B cell (primary cell): Measurements from ENCODE around the gene SS18L1. TPM values are rescaled to one million over a fixed set of nuclear protein-coding genes. Genes with fewer than 3 reads are reported as not detected.
A peak's percentile ranks its signal among the peaks of the same experiment; 100 is the strongest.

Source experiments
- ATAC-seq: fragments of 200-7000 bp; cut with Tn5 transposase; one replicate; pipeline ENCODE4 v1.10.0; 2021; ENCODE audit warnings: low read depth, mild to moderate bottlenecking, moderate number of reproducible peaks, moderate library complexity
- CTCF ChIA-PET: fragments of 350-600 bp; sonication (Branson Sonifier 250); formaldehyde crosslinking; loops from one replicate; lab custom pipeline; 2021; ENCODE audit warnings: antibody characterized with exemption, inconsistent platforms; lab: Charles Lee
- POLR2A ChIA-PET: fragments of 350-600 bp; sonication (Branson Sonifier 250); formaldehyde crosslinking; loops from one replicate; lab custom pipeline; 2021; ENCODE audit warnings: antibody characterized with exemption; lab: Charles Lee
- DNase-seq: peaks from one replicate; pipeline ENCODE4 v3.0.0; 2013
- H2AFZ ChIP-seq: 2 replicates; pipeline ENCODE4 v1.6.1; 2012; ENCODE audit warnings: mild to moderate bottlenecking, low read depth, low read length; ENCODE audit not compliant: insufficient read depth, poor library complexity, severe bottlenecking
- H3K27ac ChIP-seq, 2 donors: 1 replicate in 1 of 2; 2 replicates in 1 of 2; pipeline ENCODE4 v1.5.1; 2012 to 2013; ENCODE audit warnings: low read length in 2 of 2, mild to moderate bottlenecking in 2 of 2, moderate library complexity in 1 of 2
- H3K27me3 ChIP-seq, 4 experiments: fragments of 200-600 bp in 1 of 4; sonication (generic) in 1 of 4; replicated peaks in 1 of 4; 1 replicate in 2 of 4; 2 replicates in 2 of 4; pipeline versions ENCODE4 v1.6.1 to v1.7.0; 2013 to 2016; ENCODE audit warnings: low read length in 3 of 4, mild to moderate bottlenecking in 2 of 4, mixed read lengths in 1 of 4, moderate library complexity in 1 of 4; ENCODE audit not compliant: insufficient read depth in 4 of 4, control insufficient read depth in 3 of 4; ENCODE audit errors: control extremely low read depth in 1 of 4
- H3K36me3 ChIP-seq, 2 experiments: replicated peaks in 1 of 2; 1 replicate in 1 of 2; 2 replicates in 1 of 2; pipeline versions ENCODE4 v1.6.1 to v1.7.1; 2013; ENCODE audit warnings: low read length in 1 of 2; ENCODE audit not compliant: insufficient read depth in 2 of 2, control insufficient read depth in 1 of 2; ENCODE audit errors: control extremely low read depth in 1 of 2, extremely low read depth in 1 of 2
- H3K4me1 ChIP-seq, 2 donors: fragments of 200-600 bp in 1 of 2; sonication (generic) in 1 of 2; 1 replicate in 1 of 2; 2 replicates in 1 of 2; pipeline versions ENCODE4 v1.5.1 to v1.6.1; 2013 to 2017; ENCODE audit warnings: low read length in 2 of 2; ENCODE audit not compliant: control insufficient read depth in 2 of 2, insufficient read depth in 2 of 2
- H3K4me2 ChIP-seq: replicated peaks from 2 replicates; pipeline ENCODE3; 2012; ENCODE audit warnings: mild to moderate bottlenecking, low read depth, low read length; ENCODE audit not compliant: poor library complexity, severe bottlenecking
- H3K4me3 ChIP-seq, 5 experiments: fragments of 200-600 bp in 1 of 5; sonication (generic) in 1 of 5; 1 replicate in 3 of 5; 2 replicates in 2 of 5; pipeline versions ENCODE4 v1.5.1 to v1.7.0; 2011 to 2016; ENCODE audit warnings: low read length in 4 of 5, mild to moderate bottlenecking in 4 of 5, low read depth in 2 of 5, control low read depth in 1 of 5, moderate library complexity in 1 of 5; ENCODE audit not compliant: insufficient read depth in 1 of 5; ENCODE audit errors: control extremely low read depth in 1 of 5, extremely low read depth in 1 of 5
- H3K79me2 ChIP-seq: fragments of 200-600 bp; sonication (generic); one replicate; pipeline ENCODE4 v1.6.0; 2016; ENCODE audit warnings: low read length; ENCODE audit not compliant: control insufficient read depth, insufficient read depth
- H3K9ac ChIP-seq: fragments of 200-600 bp; sonication (generic); 2 replicates; pipeline ENCODE4 v1.6.1; 2017; ENCODE audit warnings: mild to moderate bottlenecking, low read length, moderate library complexity
- H3K9me3 ChIP-seq, 3 donors: one replicate each; pipeline versions ENCODE4 v1.6.1 to v1.7.1; 2013; ENCODE audit warnings: low read length in 2 of 3; ENCODE audit not compliant: control insufficient read depth in 2 of 3, insufficient read depth in 1 of 3; ENCODE audit errors: control extremely low read depth in 1 of 3
- H4K20me1 ChIP-seq: 2 replicates; pipeline ENCODE4 v1.6.0; 2012; ENCODE audit warnings: mild to moderate bottlenecking, low read length; ENCODE audit not compliant: insufficient read depth, control insufficient read depth, poor library complexity, severe bottlenecking
- H3K27ac Mint-ChIP-seq: one replicate; pipeline ENCODE4 v1.8.0; 2021; ENCODE audit warnings: mixed read lengths
- H3K27me3 Mint-ChIP-seq: one replicate; pipeline ENCODE4 v1.8.0; 2021; ENCODE audit warnings: mixed read lengths
- H3K4me1 Mint-ChIP-seq: one replicate; pipeline ENCODE4 v1.8.0; 2021; ENCODE audit warnings: mixed read lengths
- H3K4me3 Mint-ChIP-seq: one replicate; pipeline ENCODE4 v1.8.0; 2021; ENCODE audit warnings: mixed read lengths
- H3K9me3 Mint-ChIP-seq: one replicate; pipeline ENCODE4 v1.8.0; 2022; ENCODE audit warnings: mixed read lengths; ENCODE audit not compliant: insufficient read depth
- EZH2 ChIP-seq: IDR thresholded peaks from 2 replicates; pipeline ENCODE4 v1.6.1; 2012; ENCODE audit warnings: borderline replicate concordance, low read depth, mild to moderate bottlenecking, moderate library complexity, low read length; ENCODE audit not compliant: insufficient read depth, poor library complexity, severe bottlenecking
- WGBS: methylation state at CpG from one replicate; pipeline ENCODE4 v1.1.5; 2013; ENCODE audit warnings: missing lambda C conversion rate; ENCODE audit not compliant: insufficient coverage; 5-methylcytosine and 5-hydroxymethylcytosine counted together
- intact Hi-C: fragments of 100-400 bp; cut with micrococcal nuclease; formaldehyde crosslinking; loops from one replicate; pipeline ENCODE4 v1.10.0; 2022
- polyA plus RNA-seq: library from polyadenylated mRNA; depleted of rRNA; stranded (reverse); fragments of >200 nt; gene quantifications from 2 replicates; pipeline ENCODE4 v1.2.3, GENCODE V29; 2012
- total RNA-seq, 2 donors: library from RNA; stranded (reverse); fragments of 120-200 nt in 1 of 2; gene quantifications; 1 replicate in 1 of 2; 2 replicates in 1 of 2; pipeline versions ENCODE4 v1.2.3 to v1.2.4, GENCODE V29; 2013 to 2022
- TF ChIP-seq, protein P1 (sequence below): fragments of 200-600 bp; IDR thresholded peaks from one replicate; pipeline ENCODE4 v1.8.0; 2022; ENCODE audit warnings: antibody characterized with exemption, mild to moderate bottlenecking

SS18L1 gene
- total and polyA plus RNA-seq, 2 donors (not counting 1 experiment from before 2014, with no cell fraction given): 15.4 to 20.7 TPM

DNA sequence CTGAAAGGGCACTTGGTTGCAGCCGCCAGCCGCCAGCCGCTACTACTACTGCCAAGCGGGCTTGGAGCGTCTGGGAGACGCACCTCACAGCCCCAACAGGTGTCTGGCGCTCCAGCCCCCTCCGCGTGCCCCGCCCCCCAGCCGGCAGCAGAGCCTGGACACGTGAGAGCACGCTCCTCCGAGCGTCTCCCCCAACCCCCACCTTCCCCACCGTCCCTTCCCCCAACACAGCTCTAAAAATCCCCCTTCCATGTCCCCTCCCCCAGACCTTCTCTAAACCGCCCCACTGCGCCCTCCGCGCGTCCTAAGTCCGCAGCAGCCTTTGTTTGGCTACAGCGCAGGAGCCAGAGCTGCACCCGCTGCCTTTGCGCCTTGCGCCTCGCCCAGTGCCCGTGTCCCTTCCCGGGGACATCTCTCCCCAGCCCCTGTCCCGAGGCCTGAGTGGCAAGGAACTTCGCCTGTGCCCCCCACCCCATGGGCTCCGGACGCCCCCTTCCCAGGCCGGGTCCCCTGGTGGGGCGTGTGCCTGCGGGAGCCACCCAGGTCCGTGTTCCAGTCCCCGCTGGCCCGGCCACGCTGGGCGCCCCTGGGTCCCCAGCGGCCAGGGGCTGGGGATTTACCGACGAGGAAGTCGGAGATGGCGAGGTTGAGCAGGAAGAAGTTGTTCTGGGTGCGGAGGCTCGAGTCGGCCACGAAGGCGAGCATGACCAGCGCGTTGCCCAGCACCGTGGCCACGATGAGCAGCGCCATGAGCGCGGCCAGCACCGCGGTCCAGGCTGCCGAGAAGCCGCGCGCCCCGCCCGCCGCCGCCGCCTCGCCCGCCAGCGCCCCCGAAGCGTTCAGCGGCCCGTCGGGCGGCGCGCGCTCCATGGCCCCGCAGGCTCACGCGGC lies 75.8 kb downstream of the SS18L1 start:
- 4% methylated on average over 74 of the region's 84 CpGs for whole genome bisulfite sequencing
- Histone ChIP-seq H3K9me3 (peaks cover 0 to 34% (median 0%) of the 10 kb centered on the region in 3 donors), H3K9ac (no peak overlapping the region), H3K27ac (no peak overlapping the region), H4K20me1 (peaks cover 5% of the 10 kb centered on the region), H3K4me1 (peaks cover 12 to 17% of the 10 kb centered on the region in 2 donors), H3K79me2 (no peaks in the 10 kb centered on the region), H3K36me3 (no peaks in the 10 kb centered on the region), H3K27me3 (peaks cover 0 to 81% (median 33%) of the 10 kb centered on the region in 4 experiments), H2AFZ (no peak overlapping the region), H3K4me3 (no peak overlapping the region), H3K4me2 (peak overlapping the region; percentile 60)
- ChIA-PET CTCF (interaction anchor here (0.6 kb wide), 1 partner anchor 42 kb away, joined by 3 read pairs; no protein-coding TSS in a partner anchor), POLR2A (no interaction called here)
- Mint-ChIP-seq H3K27ac (no peak overlapping the region), H3K27me3 (peaks cover 30% of the 10 kb centered on the region), H3K4me3 (no peak overlapping the region), H3K4me1 (peaks cover 2% of the 10 kb centered on the region), H3K9me3 (no peaks in the 10 kb centered on the region)
- DNase-seq (peak; percentile 32), ATAC-seq (no peak)
- intact Hi-C loops: no loop called here
- TF ChIP-seq, protein P1, sequence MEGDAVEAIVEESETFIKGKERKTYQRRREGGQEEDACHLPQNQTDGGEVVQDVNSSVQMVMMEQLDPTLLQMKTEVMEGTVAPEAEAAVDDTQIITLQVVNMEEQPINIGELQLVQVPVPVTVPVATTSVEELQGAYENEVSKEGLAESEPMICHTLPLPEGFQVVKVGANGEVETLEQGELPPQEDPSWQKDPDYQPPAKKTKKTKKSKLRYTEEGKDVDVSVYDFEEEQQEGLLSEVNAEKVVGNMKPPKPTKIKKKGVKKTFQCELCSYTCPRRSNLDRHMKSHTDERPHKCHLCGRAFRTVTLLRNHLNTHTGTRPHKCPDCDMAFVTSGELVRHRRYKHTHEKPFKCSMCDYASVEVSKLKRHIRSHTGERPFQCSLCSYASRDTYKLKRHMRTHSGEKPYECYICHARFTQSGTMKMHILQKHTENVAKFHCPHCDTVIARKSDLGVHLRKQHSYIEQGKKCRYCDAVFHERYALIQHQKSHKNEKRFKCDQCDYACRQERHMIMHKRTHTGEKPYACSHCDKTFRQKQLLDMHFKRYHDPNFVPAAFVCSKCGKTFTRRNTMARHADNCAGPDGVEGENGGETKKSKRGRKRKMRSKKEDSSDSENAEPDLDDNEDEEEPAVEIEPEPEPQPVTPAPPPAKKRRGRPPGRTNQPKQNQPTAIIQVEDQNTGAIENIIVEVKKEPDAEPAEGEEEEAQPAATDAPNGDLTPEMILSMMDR: no peak
- TF ChIP-seq EZH2: no peak
